ENCODE measurements around the gene STUM.

DNA sequence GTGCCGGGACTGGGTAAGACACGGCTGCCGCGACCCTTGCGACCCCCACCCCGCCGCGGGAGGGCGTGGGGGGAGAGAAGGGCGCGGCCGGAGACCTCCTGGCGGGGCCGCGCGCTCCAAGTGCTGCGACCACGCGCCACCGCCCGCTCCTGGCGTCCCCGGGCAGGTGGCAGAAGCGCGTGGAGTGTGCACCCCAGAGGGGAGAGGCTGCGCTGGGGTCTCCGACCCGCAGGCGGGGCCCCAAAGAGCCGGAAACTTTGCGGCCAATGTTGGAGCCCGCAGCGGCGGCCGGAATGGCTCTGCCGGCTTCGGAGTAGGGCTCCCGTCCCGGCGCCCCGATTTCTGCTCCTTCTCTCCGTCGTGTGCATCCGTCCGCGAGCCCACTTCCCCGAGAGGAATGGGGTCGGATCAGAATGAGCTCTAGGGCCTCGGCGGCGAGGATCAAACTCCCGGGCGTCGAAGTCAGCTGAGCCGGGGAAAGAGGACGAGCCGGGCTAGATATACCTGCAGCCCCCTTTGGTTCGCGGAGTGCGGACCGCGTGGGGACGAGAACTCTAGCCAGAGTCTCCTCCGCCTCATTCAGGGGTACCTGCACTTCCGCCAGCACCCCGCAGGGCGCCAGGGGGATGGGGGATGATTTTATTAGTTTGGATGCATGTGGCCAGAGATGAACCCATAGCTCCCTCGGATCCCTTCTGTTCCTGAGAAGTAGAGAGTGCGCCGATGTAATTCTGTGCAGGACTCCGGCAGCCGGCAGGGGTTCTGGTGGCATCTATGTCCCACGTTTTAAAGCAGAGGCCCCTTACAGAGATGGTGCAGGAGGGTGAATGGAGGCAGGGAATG is 751 bp downstream of the STUM start:
- TF ChIP-seq, protein P1, sequence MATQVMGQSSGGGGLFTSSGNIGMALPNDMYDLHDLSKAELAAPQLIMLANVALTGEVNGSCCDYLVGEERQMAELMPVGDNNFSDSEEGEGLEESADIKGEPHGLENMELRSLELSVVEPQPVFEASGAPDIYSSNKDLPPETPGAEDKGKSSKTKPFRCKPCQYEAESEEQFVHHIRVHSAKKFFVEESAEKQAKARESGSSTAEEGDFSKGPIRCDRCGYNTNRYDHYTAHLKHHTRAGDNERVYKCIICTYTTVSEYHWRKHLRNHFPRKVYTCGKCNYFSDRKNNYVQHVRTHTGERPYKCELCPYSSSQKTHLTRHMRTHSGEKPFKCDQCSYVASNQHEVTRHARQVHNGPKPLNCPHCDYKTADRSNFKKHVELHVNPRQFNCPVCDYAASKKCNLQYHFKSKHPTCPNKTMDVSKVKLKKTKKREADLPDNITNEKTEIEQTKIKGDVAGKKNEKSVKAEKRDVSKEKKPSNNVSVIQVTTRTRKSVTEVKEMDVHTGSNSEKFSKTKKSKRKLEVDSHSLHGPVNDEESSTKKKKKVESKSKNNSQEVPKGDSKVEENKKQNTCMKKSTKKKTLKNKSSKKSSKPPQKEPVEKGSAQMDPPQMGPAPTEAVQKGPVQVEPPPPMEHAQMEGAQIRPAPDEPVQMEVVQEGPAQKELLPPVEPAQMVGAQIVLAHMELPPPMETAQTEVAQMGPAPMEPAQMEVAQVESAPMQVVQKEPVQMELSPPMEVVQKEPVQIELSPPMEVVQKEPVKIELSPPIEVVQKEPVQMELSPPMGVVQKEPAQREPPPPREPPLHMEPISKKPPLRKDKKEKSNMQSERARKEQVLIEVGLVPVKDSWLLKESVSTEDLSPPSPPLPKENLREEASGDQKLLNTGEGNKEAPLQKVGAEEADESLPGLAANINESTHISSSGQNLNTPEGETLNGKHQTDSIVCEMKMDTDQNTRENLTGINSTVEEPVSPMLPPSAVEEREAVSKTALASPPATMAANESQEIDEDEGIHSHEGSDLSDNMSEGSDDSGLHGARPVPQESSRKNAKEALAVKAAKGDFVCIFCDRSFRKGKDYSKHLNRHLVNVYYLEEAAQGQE (IDR thresholded peaks at IDR 0.05; ENCODE audit: insufficient read depth in 1 of 2, low read depth in 2 of 2, low read length in 1 of 2), result no peak
- TF ChIP-seq, protein P2, sequence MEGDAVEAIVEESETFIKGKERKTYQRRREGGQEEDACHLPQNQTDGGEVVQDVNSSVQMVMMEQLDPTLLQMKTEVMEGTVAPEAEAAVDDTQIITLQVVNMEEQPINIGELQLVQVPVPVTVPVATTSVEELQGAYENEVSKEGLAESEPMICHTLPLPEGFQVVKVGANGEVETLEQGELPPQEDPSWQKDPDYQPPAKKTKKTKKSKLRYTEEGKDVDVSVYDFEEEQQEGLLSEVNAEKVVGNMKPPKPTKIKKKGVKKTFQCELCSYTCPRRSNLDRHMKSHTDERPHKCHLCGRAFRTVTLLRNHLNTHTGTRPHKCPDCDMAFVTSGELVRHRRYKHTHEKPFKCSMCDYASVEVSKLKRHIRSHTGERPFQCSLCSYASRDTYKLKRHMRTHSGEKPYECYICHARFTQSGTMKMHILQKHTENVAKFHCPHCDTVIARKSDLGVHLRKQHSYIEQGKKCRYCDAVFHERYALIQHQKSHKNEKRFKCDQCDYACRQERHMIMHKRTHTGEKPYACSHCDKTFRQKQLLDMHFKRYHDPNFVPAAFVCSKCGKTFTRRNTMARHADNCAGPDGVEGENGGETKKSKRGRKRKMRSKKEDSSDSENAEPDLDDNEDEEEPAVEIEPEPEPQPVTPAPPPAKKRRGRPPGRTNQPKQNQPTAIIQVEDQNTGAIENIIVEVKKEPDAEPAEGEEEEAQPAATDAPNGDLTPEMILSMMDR (IDR thresholded peaks at IDR 0.05), result no peak
- TF ChIP-seq POLR2AphosphoS5 (IDR thresholded peaks at IDR 0.05; ENCODE audit: low read depth, low read length), result no peak
- no peak for TF ChIP-seq SIN3A (IDR thresholded peaks at IDR 0.05; ENCODE audit: borderline replicate concordance, insufficient read depth, low read depth, low read length)
- no peak; the same call in 1 of the 2 replicates for TF ChIP-seq TCF7L2 (IDR thresholded peaks at IDR 0.05; ENCODE audit: low read depth, low read length)

Data from Panc1 (cell line).